Pancreas (tissue), 10 donors: Measurements from ENCODE around the gene CTNNA3. TPM values are rescaled to one million over a fixed set of nuclear protein-coding genes. Genes with fewer than 3 reads are reported as not detected.

Experiments
- ATAC-seq, 4 donors: fragments of 200-7000 bp; cut with Tn5 transposase; one replicate each; pipeline versions ENCODE4 v1.8.0 to v1.9.1; 2020; ENCODE audit warnings: mild to moderate bottlenecking in 4 of 4, moderate library complexity in 4 of 4
- DNase-seq, 6 donors: peaks; one replicate each; pipeline ENCODE4 v3.0.0-alpha.2; 2020
- FAIRE-seq: peaks from 2 replicates; lab custom pipeline; 2012; peaks lifted over from hg19 to GRCh38; lab: Jason Lieb, UNC
- H3K27ac ChIP-seq, 4 donors: fragments of 200-600 bp; sonication (generic); 1 replicate in 3 of 4; 2 replicates in 1 of 4; pipeline versions ENCODE4 v1.5.0 to v1.8.0; 2020
- H3K27me3 ChIP-seq, 4 donors: fragments of 200-600 bp; one replicate each; pipeline ENCODE4 v1.8.0; 2021
- H3K36me3 ChIP-seq, 3 donors: fragments of 200-600 bp; sonication (generic) in 1 of 3; one replicate each; pipeline versions ENCODE4 v1.5.0 to v1.8.0; 2020 to 2021
- H3K4me1 ChIP-seq, 3 donors: fragments of 200-600 bp; one replicate each; pipeline ENCODE4 v1.8.0; 2021
- H3K4me3 ChIP-seq, 4 donors: fragments of 200-600 bp; sonication (generic) in 2 of 4; one replicate each; pipeline versions ENCODE4 v1.5.0 to v1.8.0; 2020 to 2021
- H3K9me3 ChIP-seq, 4 donors: fragments of 200-600 bp; one replicate each; pipeline ENCODE4 v1.8.0; 2021
- WGBS, 2 donors: extraction: QIAGEN DNeasy Blood & Tissue Kit; methylation state at CpG; one replicate each; pipeline ENCODE4 v1.1.7; 2013; 5-methylcytosine and 5-hydroxymethylcytosine counted together
- intact Hi-C, 3 donors: fragments of 100-400 bp; cut with DNase I; formaldehyde crosslinking; loops; one replicate each; pipeline versions ENCODE4 v1.11.1 to v1.14.2; 2022
- polyA plus RNA-seq, 2 donors: library from polyadenylated mRNA; stranded (reverse); fragments of 200-250 nt; gene quantifications; one replicate each; pipeline ENCODE4 v1.2.3, GENCODE V29; 2013
- total RNA-seq, 6 donors: library from RNA; stranded (reverse); fragmentation: NEBNext Ultra II Directional in 4 of 6; extraction: Animal tissue kit (Norgen Biotek cat#: 25700) in 4 of 6; gene quantifications; one replicate each; pipeline versions ENCODE4 v1.2.1 to v1.2.4, GENCODE V29; 2021 to 2023
- TF ChIP-seq, protein P1 (sequence below), 4 donors: fragments of 200-600 bp; sonication (generic) in 3 of 4; IDR thresholded peaks; one replicate each; pipeline versions ENCODE4 v1.5.0 to v1.8.0; 2021; ENCODE audit warnings: antibody characterized with exemption in 4 of 4
- donor health status: healthy with polysubstance abuse.
- donor health status: DM: no; HTN: no; CAD: no; lungs with moderate emphysema.
- donor health status: DM: no; HTN: no; CAD: no.
- donor health status: control.
- donor health status: control.
- donor health status: Bipolar disorder and iron deficiency.
- donor health status: DM: yes; HTN: yes; CAD: no.
- donor health status: DM: no; HTN: no; CAD: no.
- donor health status: DM: no; HTN: no; CAD: no.
- donor health status: DM: yes; HTN: yes; CAD: no.

Gene CTNNA3
- total and polyA plus RNA-seq, 8 donors, result 0.02 to 0.83 (median 0.21) TPM

DNA sequence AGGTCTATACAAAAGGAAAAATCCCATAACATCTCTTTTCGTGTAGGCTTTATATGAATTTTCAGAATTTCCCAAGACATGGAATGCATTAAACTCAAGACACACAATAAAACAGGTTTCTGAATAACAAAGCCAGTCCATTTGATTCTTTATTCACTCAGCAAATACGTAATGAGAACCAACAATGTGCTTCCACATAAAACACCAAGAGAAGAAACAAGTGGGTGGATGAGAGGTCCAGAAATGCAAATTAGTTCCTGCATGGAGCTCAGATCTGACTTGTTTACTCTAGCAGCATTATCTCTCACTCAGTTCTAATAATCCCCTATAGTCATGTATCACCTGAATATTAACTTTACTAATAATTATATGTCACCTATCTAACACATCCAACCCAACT lies 520.6 kb downstream of the CTNNA3 start:
- ATAC-seq (no peak), FAIRE-seq (no peak)
- intact Hi-C loops, result no loop called here

DNA sequence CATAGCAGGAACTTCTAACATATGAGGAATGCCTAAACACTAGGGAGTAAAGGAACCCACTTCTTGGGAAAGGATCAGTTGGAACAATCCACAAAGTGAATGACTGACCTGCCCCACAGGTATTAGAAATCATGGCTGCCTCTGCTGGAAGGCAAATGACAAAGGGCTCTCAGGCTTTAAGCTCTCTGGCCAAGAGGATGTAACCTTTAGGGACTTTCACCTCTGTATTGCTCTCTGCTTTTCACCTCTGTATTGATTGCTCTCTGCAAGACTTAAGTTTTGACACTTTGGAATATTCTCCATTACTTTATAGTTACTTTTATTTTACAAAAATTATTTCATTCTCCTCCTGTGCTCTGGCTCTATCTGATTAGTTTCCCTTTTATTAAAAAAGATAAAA lies 522.2 kb downstream of the CTNNA3 start:
- FAIRE-seq (no peak), DNase-seq (no peak), ATAC-seq (no peak)
- H3K4me1 ChIP-seq, result no peaks in the 10 kb centered on the region
- no peaks in the 10 kb centered on the region for H3K9me3 ChIP-seq
- H3K4me3 ChIP-seq, result no peak overlapping the region
- H3K36me3 ChIP-seq, result no peaks in the 10 kb centered on the region
- no peaks in the 10 kb centered on the region for H3K27me3 ChIP-seq
- H3K27ac ChIP-seq, result no peak overlapping the region
- TF ChIP-seq, protein P1, sequence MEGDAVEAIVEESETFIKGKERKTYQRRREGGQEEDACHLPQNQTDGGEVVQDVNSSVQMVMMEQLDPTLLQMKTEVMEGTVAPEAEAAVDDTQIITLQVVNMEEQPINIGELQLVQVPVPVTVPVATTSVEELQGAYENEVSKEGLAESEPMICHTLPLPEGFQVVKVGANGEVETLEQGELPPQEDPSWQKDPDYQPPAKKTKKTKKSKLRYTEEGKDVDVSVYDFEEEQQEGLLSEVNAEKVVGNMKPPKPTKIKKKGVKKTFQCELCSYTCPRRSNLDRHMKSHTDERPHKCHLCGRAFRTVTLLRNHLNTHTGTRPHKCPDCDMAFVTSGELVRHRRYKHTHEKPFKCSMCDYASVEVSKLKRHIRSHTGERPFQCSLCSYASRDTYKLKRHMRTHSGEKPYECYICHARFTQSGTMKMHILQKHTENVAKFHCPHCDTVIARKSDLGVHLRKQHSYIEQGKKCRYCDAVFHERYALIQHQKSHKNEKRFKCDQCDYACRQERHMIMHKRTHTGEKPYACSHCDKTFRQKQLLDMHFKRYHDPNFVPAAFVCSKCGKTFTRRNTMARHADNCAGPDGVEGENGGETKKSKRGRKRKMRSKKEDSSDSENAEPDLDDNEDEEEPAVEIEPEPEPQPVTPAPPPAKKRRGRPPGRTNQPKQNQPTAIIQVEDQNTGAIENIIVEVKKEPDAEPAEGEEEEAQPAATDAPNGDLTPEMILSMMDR (IDR thresholded peaks at IDR 0.05), result no peak
- intact Hi-C loops, result no loop called here

More for the DNA sequence above, 520.6 kb downstream of the CTNNA3 start:
- no peak overlapping the region for H3K27ac ChIP-seq
- H3K36me3 ChIP-seq, result no peaks in the 10 kb centered on the region
- no peak overlapping the region for H3K4me3 ChIP-seq
- WGBS, 2 donors, result 79 to 90% methylated on average over 2 of the region's 2 CpGs
- H3K9me3 ChIP-seq, result no peaks in the 10 kb centered on the region
- H3K4me1 ChIP-seq, result no peaks in the 10 kb centered on the region
- TF ChIP-seq, protein P1 (IDR thresholded peaks at IDR 0.05), result no peak
- no peak for DNase-seq
- H3K27me3 ChIP-seq, result no peaks in the 10 kb centered on the region

DNA sequence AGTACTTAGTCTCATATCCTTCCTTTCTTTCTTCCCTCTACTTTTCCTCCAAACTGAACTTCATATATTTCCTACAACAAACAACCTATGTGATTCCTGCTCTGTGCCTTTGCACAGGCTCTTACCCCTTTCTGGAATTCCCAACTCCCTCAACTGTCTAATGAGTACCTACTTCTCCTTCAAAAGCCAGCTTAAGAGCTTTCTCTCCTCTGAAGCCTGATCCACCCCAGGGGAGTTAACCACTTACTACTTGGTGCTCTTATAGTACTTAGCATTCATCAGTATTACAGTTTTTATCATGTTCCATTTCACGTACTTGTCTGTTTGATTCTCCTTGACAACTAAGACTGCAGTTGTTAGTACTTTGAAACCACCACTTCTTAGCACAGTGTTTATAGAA lies 524.0 kb downstream of the CTNNA3 start:
- WGBS, 2 donors, result 56 to 74% methylated on average over 1 of the region's 1 CpG
- FAIRE-seq (no peak), ATAC-seq (no peak), DNase-seq (no peak)
- H3K4me1 ChIP-seq, result no peaks in the 10 kb centered on the region
- H3K4me3 ChIP-seq, result no peak overlapping the region
- no peaks in the 10 kb centered on the region for H3K27me3 ChIP-seq
- H3K9me3 ChIP-seq, result no peaks in the 10 kb centered on the region
- intact Hi-C loops, result no loop called here
- no peaks in the 10 kb centered on the region for H3K36me3 ChIP-seq
- TF ChIP-seq, protein P1 (IDR thresholded peaks at IDR 0.05), result no peak
- H3K27ac ChIP-seq, result no peak overlapping the region

DNA sequence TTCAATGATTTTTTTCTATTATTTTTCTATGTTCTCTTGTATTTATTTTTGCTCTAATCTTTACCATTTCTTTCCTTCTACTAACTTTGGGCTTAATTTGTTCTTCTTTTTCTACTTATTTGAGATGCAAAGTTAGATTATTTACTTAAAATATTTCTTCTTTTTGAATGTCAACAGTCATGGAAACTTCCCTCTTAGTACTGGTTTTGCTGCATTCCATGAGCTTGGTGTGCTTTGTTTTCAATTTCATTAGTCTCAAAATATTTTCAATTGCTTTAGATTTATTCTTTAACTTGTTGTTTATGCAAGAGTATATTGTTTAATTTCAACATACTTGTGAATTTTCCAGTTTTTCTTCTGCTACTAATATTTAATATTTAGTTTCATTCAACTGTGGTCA lies 539.8 kb downstream of the CTNNA3 start:
- no peaks in the 10 kb centered on the region for H3K36me3 ChIP-seq
- DNase-seq (no peak), FAIRE-seq (no peak), ATAC-seq (no peak)
- H3K27me3 ChIP-seq, result no peaks in the 10 kb centered on the region
- TF ChIP-seq, protein P1 (IDR thresholded peaks at IDR 0.05), result no peak
- intact Hi-C loops, result no loop called here
- H3K4me1 ChIP-seq, result no peaks in the 10 kb centered on the region
- H3K9me3 ChIP-seq, result no peaks in the 10 kb centered on the region
- no peak overlapping the region for H3K27ac ChIP-seq
- H3K4me3 ChIP-seq, result no peak overlapping the region

DNA sequence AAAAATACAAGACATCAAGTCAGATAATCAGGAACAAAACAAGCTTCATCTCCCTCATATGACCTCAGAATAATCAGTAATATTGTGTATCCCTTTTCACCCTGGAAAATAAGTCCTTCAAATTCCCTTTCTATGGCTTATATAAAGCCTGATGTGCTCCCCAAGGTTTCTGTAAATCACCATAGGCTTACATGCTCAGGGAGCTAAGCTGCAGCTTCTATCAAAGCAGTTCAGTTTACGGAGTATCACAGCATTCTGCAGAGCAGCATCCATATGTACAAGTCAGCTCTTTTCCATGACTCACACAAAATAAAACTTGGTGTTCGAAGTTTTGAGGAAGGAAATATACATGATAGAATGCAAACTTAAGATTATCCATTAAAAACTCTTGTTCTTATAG lies 544.5 kb downstream of the CTNNA3 start:
- Histone ChIP-seq H3K4me3 (no peak overlapping the region), H3K27me3 (no peaks in the 10 kb centered on the region), H3K4me1 (no peaks in the 10 kb centered on the region), H3K36me3 (no peaks in the 10 kb centered on the region), H3K27ac (no peak overlapping the region), H3K9me3 (no peaks in the 10 kb centered on the region)
- WGBS, 2 donors, result 74 to 82% methylated on average over 2 of the region's 2 CpGs
- ATAC-seq, result no peak
- DNase-seq, result no peak
- TF ChIP-seq, protein P1 (IDR thresholded peaks at IDR 0.05), result no peak
- FAIRE-seq, result no peak
- intact Hi-C loops, result no loop called here
